Measurements from ENCODE around the gene GET4. TPM values are rescaled to one million over a fixed set of nuclear protein-coding genes. Genes with fewer than 3 reads are reported as not detected.

GET4 gene
- polyA plus RNA-seq, 1 experiment: 21.7 TPM

GRCh38 chr7:917255-918117 lies 41.1 kb downstream of the GET4 start:
- Histone ChIP-seq H3K4me3 (ENCODE audit: low read depth, low read length) (no peak overlapping the region), H3K27me3 (ENCODE audit: control insufficient read depth, insufficient read depth, low read length) (no peaks in the 10 kb centered on the region), H3K36me3 (ENCODE audit: control insufficient read depth, insufficient read depth, low read length) (no peaks in the 10 kb centered on the region)
- POLR2A ChIA-PET: no interaction called here
- no peak for TF ChIP-seq CTCF (IDR thresholded peaks at IDR 0.05; ENCODE audit: insufficient read depth, low read depth, low read length)
- CTCF ChIA-PET: no interaction called here
- no peak for DNase-seq (ENCODE audit: low read depth)

GRCh38 chr7:918118-918425 lies 41.7 kb downstream of the GET4 start:
- no peak for TF ChIP-seq CTCF (IDR thresholded peaks at IDR 0.05; ENCODE audit: insufficient read depth, low read depth, low read length)
- Histone ChIP-seq H3K36me3 (ENCODE audit: control insufficient read depth, insufficient read depth, low read length) (no peaks in the 10 kb centered on the region), H3K27me3 (ENCODE audit: control insufficient read depth, insufficient read depth, low read length) (no peaks in the 10 kb centered on the region), H3K4me3 (ENCODE audit: low read depth, low read length) (no peak overlapping the region)
- ChIA-PET POLR2A (no interaction called here), CTCF (interaction anchor here (0.8 kb wide), 1 partner anchor 8 kb away, joined by 3 read pairs; no protein-coding TSS in a partner anchor)
- DNase-seq (ENCODE audit: low read depth): no peak

- Histone ChIP-seq H3K27me3 (ENCODE audit: control insufficient read depth, insufficient read depth, low read length) (no peaks in the 10 kb centered on the region), H3K36me3 (ENCODE audit: control insufficient read depth, insufficient read depth, low read length) (no peaks in the 10 kb centered on the region), H3K4me3 (ENCODE audit: low read depth, low read length) (no peak overlapping the region)
- no peak for TF ChIP-seq CTCF (IDR thresholded peaks at IDR 0.05; ENCODE audit: insufficient read depth, low read depth, low read length)
- ChIA-PET CTCF (interaction anchor here (0.8 kb wide), 1 partner anchor 9 kb away, joined by 3 read pairs; no protein-coding TSS in a partner anchor), POLR2A (interaction anchor here (0.7 kb wide), 1 partner anchor 242 kb away, joined by 6 read pairs; no protein-coding TSS in a partner anchor)
- DNase-seq (ENCODE audit: low read depth): no peak
Measured at GRCh38 chr7:918441-919113, 42.2 kb downstream of the GET4 start.

GRCh38 chr7:919114-919442 lies 42.7 kb downstream of the GET4 start:
- no peaks in the 10 kb centered on the region for H3K27me3 ChIP-seq (ENCODE audit: control insufficient read depth, insufficient read depth, low read length)
- no peak overlapping the region for H3K4me3 ChIP-seq (ENCODE audit: low read depth, low read length)
- CTCF ChIA-PET: no interaction called here
- no peaks in the 10 kb centered on the region for H3K36me3 ChIP-seq (ENCODE audit: control insufficient read depth, insufficient read depth, low read length)
- DNase-seq (ENCODE audit: low read depth): no peak
- no peak for TF ChIP-seq CTCF (IDR thresholded peaks at IDR 0.05; ENCODE audit: insufficient read depth, low read depth, low read length)
- POLR2A ChIA-PET: interaction anchor here (0.7 kb wide), 1 partner anchor 241 kb away, joined by 6 read pairs; no protein-coding TSS in a partner anchor

GRCh38 chr7:919924-920341 lies 43.6 kb downstream of the GET4 start:
- Histone ChIP-seq H3K4me3 (ENCODE audit: low read depth, low read length) (no peak overlapping the region), H3K27me3 (ENCODE audit: control insufficient read depth, insufficient read depth, low read length) (no peaks in the 10 kb centered on the region), H3K36me3 (ENCODE audit: control insufficient read depth, insufficient read depth, low read length) (no peaks in the 10 kb centered on the region)
- DNase-seq (ENCODE audit: low read depth): no peak
- TF ChIP-seq CTCF (IDR thresholded peaks at IDR 0.05; ENCODE audit: insufficient read depth, low read depth, low read length): no peak
- ChIA-PET CTCF (no interaction called here), POLR2A (no interaction called here)

Data from BJ (cell line).